Stimulated activated CD4-positive, alpha-beta T cell treated with anti-CD3 and anti-CD28 coated beads, Interleukin-12 subunit alpha, Interleukin-12 subunit beta, amount 100 ng/mL, for 48 hours (primary cell): ENCODE data around the gene CREBBP.
A peak's percentile ranks its signal among the peaks of the same experiment; 100 is the strongest.

Experiments
- DNase-seq, 3 donors: peaks; one replicate each; pipeline ENCODE4 v3.0.0-alpha.2; 2020; ENCODE audit warnings: low read depth in 2 of 3, low spot score in 1 of 3

Gene CREBBP

GRCh38 chr16:3737181-3737580 is 143.3 kb downstream of the CREBBP start:
- DNase-seq = no peak

- no peak for DNase-seq
Observed at GRCh38 chr16:3736116-3736515, 144.4 kb downstream of the CREBBP start.

- DNase-seq = no peak
Observed at GRCh38 chr16:3735541-3735940, 145.0 kb downstream of the CREBBP start.

- no peak for DNase-seq
Observed at GRCh38 chr16:3734758-3735221, 145.7 kb downstream of the CREBBP start.

- no peak for DNase-seq
Observed at GRCh38 chr16:3734084-3734757, 146.3 kb downstream of the CREBBP start.

GRCh38 chr16:3732171-3732570 is 148.3 kb downstream of the CREBBP start:
- DNase-seq = no peak

GRCh38 chr16:3731126-3731935 is 149.2 kb downstream of the CREBBP start:
- DNase-seq = no peak

- DNase-seq = no peak
Observed at GRCh38 chr16:3730161-3731125, 150.1 kb downstream of the CREBBP start.

- no peak for DNase-seq
Observed at GRCh38 chr16:3729161-3730112, 151.1 kb downstream of the CREBBP start.

GRCh38 chr16:3728424-3729160 is 151.9 kb downstream of the CREBBP start:
- no peak for DNase-seq

- no peak for DNase-seq
Observed at GRCh38 chr16:3727806-3728381, 152.6 kb downstream of the CREBBP start.

- no peak for DNase-seq
Observed at GRCh38 chr16:3726021-3726687, 154.4 kb downstream of the CREBBP start.

GRCh38 chr16:3725276-3725675 is 155.2 kb downstream of the CREBBP start:
- no peak for DNase-seq

GRCh38 chr16:3722508-3722907 is 158.0 kb downstream of the CREBBP start:
- no peak for DNase-seq

GRCh38 chr16:3720418-3720817 is 160.1 kb downstream of the CREBBP start:
- DNase-seq = no peak

GRCh38 chr16:3718628-3719027 is 161.9 kb downstream of the CREBBP start:
- DNase-seq = no peak

GRCh38 chr16:3718019-3718391 is 162.5 kb downstream of the CREBBP start:
- no peak for DNase-seq

- peak; percentile 83 to 93 (median 90) for DNase-seq
Observed at GRCh38 chr16:3717235-3718018, 163.1 kb downstream of the CREBBP start, which contains the start of gene TRAP1. Gene TRAP1 (minus strand): TSS chr16:3717524. CDS start chr16:3717508, 16 bp downstream.
